ENCODE measurements around the gene HMG20A. TPM values are rescaled to one million over a fixed set of nuclear protein-coding genes. Genes with fewer than 3 reads are reported as not detected.

The HMG20A gene
- total RNA-seq, 1 donor from 2014 or later: 56.3 TPM

DNA sequence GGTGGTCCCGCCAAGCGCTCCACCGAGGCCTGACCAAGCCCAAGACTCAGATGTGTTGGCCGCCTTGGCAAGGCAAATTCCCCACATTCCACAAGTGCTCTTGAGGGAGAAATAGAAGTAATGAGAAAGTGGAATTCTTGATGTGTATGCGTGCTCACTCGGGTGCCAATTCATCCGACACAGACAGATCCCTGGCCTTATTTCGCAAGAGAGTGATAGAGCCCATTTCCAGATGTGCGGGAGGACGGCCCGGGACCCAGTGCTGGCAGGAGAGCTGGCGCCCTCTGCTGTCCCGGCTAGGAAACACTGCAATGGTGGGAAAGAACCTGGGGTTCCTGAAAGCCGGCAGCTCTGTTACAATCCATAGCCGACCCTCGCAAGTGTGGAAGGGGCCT, 76.0 kb downstream of the HMG20A start:
- intact Hi-C loops (cut with micrococcal nuclease): loop anchor here (1.0 to 10.0 kb wide), 5 partner anchors 310 to 592 kb away; partner anchors contain the start of gene SCAPER

DNA sequence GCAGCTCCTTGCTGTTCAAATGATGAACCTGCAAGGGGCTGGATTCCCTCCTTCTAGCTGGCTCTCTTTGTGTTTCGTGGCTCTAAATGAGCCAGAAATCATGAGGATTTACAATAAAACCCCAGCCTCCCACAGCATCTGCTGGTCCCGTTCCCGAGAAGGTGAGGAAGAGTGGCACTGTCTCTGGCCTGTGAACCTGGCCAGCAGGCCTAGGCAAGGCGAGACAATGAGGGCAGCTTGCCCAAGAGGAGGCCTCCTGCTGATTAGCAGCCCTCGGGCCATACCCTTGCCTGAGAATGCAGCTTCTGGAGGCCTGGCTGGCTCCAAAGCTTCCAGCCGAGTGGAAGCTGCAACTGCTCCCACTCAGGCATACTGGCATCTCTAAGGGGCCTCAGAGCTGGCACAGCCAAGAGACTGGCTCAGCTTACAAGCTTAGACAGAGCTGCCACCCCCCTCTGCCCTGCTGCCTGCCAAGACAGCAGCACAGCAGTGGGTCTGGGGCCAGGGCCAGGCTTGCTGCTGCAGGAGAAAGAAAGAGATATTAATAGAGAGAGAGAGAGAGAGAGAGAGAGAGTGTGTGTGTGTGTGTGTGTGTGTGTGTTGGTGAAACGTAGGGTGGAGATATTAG, 76.5 kb downstream of the HMG20A start:
- intact Hi-C loops (cut with micrococcal nuclease): loop anchor here (2.0 to 10.0 kb wide), 2 partner anchors 524 to 592 kb away; partner anchors contain the start of gene SCAPER

DNA sequence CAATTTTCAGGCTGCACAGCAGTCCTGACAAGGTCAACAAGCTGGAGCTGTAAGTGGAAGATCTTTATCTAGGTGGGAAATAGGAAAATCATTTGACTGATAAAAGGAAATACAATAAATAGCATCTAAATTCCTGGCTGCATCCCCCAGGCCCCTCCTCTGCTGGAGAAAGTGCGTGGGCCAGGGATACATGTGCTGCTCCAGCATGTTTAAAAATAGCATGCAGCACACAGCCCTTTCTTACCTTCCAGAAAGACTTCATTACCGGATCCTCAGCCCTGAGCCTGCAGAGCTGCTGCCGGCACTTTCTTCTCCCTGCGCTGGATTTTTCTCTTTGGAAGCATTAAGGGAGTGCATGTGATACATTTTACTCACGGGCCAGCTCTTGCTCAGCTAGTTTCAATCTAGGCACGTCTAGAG, 77.3 kb downstream of the HMG20A start:
- intact Hi-C loops (cut with micrococcal nuclease): loop anchor here (2.0 to 10.0 kb wide), 2 partner anchors 525 to 593 kb away; partner anchors contain the start of gene SCAPER

DNA sequence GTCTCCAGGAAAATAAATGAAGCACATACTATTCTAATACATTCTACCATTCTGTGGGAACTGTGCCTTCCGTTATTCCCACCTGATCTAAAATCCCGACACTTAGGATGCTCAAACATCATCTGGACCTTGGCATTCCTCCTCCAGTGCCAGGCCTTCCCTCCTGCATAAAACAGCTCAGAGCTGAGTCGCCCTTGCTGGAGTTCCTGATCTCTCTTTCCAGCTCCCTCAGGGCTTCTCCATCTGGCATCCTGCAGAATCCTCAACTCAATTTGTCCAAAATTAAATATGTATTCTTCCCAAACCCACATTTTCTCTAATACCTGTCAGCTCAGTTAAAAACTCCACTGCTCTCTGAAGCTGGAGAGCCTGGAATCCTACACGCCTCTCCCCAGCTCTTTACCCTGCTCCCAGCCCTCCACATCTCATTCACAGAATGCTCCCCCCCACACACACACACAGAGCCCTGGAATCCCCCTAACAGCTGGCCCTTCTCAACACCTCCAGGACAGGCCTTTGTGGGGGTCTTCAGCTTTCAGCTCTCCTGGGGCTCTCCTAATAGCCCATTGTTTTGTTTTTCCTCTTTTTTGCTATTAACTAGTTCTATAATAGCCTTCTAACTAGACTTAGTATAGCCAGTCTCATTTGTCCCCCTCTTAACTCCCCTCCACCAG, 78.5 kb downstream of the HMG20A start:
- intact Hi-C loops (cut with micrococcal nuclease): loop anchor here (10.0 kb wide), 1 partner anchor 594 kb away; the partner anchor contains the start of gene SCAPER

DNA sequence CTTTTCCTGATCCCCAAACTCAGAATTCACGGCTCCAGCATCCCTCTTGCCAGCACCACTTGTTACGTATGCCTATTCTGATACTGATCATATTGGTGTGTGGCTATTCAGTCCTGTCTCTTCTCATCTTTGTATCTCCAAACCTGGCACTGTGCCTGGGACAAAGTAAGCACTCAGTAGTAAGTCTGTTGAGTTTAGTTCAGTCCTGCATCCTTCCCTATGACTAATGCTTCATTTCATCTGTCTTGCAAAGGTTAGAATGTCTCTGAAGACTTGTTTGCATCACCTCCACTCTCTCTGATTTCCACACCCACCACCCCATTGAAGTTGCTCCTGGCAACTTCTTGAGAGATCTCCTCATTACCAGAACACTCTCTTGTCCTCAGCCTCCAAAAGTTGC, 80.3 kb downstream of the HMG20A start:
- intact Hi-C loops (cut with micrococcal nuclease): no loop called here

DNA sequence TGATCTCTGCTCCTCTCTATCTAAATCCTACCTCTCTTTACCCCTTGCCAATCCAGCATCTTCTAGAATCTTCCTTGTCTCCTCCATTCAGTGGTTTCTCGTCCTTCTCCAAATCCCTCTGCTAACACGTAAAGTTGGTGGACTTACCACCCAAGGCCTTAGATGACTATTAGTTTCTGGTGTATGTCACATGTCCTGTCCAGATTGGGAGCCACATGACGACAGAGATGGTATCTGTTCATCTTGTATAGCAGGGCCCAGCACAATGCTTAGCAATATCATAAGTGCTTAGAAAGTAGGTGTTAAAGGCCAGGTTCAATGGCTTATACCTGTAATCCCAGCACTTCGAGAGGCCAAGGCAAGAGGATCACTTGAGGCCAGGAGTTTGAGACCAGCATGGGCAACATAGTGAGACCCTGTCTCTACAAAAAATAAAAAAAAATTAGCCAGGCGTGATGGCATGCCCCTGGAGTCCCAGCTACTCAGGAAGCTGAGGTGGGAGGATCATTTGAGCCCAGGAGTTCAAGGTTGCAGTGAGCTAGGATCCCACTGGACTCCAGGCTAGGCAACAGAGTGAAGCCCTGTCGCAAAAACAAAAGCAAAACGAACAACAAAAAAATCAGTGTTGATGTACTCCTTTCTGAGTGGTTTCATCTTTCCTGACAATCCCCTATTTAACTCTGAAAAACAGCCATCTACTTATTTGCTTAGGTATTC, 81.8 kb downstream of the HMG20A start:
- intact Hi-C loops (cut with micrococcal nuclease): no loop called here

DNA sequence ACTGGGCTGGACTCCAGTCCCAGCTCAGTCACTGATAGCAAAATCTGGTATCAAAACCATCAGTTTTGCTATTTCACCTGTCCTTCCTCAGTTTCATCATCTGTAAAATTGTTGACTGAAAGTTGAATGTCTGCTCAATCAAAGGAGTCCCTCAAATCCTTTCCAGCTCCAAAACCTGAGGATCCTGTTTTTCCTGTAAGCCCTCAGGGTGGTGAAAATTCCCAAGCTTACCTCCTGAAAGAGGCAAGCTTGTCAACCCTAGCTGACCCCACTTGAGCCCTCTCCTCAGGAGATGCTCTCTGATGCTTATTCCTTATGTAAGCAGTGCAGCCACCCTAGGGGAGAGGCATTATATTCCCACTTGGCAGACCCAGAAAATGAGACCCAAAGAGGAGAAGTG, 82.6 kb downstream of the HMG20A start:
- intact Hi-C loops (cut with micrococcal nuclease): no loop called here

DNA sequence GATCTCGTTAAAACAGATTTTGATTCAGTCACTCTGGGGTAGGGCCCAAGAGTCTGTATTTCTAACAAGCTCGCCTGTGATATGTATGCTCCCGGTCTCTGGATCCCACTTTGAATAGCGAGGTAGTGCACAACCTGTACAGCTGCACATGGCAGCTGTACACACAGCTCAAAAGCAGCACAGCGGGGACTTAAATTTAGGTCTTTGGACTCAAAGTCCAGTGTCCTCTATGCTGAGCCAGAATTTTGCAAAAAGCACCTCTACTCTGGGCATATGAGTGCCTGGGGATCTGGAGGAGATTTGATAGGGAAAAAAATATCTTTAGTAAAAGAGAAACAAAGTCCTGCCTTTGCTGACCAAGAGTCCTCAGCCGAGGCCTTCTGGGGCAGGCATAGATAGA, 83.1 kb downstream of the HMG20A start:
- intact Hi-C loops (cut with micrococcal nuclease): no loop called here

DNA sequence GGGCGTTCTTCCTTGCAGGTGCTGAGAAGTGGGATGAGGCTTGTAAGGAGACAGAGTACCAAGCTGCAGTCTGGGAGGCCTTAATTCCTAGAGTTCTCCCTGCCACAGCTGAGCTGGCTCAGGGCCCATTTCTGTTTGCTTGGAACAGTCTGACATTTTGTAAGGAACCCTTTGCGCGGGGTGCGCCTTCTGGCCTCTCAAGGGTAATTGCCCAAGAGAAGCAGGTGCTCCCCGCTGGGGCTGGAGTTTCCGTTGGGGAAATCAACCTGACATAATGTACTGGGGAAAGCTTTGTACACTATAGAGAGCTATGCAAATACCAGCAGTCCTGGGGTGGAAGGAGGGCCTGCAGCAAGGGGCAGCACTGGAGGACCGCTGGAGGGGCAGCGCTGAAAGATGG, 83.6 kb downstream of the HMG20A start:
- intact Hi-C loops (cut with micrococcal nuclease): no loop called here

DNA sequence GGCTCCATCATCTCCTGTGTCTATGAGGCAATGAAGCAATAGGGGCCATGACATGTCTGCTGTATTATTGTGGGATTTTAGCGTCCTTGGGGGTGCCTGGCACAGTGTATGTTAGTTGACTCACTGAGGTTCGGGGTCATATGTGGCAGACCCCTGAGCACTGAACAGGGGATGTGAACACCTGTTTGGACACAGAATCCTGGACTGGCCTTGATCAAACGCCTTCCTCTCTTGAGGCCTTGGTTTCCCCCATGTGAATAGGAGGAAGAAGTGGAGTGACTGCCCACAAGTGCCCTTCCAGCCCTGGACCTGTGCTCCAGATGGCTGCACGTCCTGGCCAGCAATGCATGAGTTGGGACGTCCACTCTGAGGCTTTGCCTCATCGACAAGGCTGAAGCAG, 84.2 kb downstream of the HMG20A start:
- intact Hi-C loops (cut with micrococcal nuclease): no loop called here

DNA sequence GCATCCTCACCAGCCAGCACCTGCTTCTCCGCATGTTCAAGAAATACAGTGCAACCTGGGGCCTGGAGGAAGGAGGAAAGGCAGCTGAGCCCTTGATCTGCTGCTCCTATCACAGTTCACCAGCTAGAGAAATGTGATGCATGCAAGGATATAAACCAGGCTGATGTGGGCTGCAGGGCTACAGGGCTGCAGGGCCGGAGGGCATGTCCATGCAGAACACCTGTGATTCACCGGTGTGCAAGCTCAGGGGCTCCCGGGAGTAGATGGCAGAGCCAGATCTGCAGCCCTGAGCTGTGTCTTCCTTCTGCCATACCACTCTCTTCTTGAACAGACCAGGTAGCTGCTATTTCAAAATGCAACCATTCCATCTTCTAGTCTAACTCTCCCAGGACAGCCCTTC, 84.9 kb downstream of the HMG20A start:
- intact Hi-C loops (cut with micrococcal nuclease): no loop called here

DNA sequence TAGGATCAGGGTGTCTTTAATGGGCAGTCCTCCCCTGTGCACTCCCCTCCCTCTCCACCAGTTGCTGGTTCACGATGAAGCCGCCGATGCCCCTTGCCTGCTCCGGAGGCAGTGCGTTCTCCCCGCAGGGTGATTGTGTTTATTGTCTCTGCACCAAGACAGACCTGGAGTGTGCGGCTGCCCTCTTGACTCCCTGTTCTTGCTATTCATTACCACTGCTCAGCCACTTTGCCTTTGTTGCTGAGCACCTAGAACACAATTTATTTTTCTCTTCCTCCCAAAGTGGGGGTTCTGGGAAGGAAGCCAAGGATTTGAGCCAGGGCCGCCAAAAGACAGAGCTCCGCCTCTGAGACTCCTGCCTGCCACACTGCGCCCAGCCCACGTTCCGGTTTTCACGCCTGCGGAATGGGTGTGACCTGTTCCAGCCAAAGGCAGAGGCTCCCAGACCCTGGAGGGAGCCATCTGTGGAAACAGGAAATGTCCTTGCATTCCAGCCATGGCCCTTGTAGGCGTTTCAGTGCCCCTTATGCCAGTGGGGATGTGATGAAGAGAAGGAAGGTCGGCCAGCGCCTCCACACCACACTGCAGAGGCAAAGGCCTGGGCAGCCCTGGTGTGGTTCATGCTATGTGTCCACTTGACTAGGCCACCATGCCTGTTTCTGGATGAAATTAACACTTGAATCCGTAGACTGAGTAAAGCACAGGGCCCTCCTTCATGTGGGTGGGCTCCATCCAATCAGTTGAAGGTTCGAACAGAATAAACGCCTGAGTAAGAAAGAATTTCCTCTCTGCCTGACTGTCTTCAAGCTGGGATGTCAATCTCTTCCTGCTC, 85.8 kb downstream of the HMG20A start:
- intact Hi-C loops (cut with micrococcal nuclease): no loop called here

DNA sequence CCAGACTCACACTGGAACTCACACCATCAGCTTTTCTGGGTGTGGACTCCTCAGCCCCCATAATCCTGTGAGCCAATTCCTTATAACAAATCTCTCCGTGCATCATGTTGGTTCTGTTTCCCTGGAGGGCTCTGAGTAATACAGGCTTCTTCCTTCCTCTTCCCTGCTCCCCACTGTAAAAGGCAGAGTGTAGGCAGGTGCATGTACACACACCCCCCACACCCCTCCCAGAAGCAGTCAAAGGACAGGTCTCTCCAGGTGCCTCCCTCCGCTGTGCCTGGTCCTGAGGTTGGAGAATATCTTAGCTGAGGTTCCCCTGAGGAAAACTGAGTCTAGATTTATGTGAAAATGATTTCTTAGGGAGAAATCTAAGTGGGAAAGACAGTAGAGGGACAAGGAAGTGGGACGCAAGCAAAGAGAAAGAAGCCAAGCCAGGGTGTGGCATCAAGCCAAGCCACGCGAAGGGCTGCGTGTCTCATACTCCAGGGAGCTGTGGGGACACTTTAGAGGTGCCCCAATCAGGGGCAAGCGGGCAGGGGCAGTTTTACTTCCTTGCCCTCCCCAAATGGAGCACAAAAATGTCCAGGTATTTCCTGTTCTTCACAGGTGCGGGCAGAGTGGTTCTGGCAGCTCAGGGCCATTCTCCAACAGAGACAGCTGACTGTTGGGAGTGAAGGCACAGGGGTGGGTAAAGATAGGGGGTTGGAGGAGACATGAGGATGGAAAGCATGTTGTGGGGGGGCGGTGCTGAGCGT, 86.6 kb downstream of the HMG20A start:
- intact Hi-C loops (cut with micrococcal nuclease): no loop called here

DNA sequence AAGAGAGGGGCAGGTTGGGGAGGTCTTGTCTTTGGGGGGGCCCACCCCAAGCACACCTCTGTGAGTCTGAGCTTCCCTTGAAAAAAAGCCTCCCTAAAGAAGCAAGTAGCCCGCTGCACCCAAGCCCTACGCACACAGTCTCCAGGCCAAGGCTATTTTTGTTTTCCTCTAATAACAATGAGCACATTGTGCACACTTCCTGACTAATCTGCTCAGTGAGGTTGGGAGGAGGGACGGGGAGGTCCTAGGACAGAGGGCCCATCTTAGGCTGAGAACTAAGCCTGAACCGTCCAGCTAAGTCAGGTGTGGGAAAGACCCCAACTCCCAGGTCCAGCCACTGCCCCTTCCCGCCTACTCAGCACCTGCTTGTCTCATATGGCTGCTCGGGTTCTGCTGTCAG, 87.2 kb downstream of the HMG20A start:
- intact Hi-C loops (cut with micrococcal nuclease): no loop called here

DNA sequence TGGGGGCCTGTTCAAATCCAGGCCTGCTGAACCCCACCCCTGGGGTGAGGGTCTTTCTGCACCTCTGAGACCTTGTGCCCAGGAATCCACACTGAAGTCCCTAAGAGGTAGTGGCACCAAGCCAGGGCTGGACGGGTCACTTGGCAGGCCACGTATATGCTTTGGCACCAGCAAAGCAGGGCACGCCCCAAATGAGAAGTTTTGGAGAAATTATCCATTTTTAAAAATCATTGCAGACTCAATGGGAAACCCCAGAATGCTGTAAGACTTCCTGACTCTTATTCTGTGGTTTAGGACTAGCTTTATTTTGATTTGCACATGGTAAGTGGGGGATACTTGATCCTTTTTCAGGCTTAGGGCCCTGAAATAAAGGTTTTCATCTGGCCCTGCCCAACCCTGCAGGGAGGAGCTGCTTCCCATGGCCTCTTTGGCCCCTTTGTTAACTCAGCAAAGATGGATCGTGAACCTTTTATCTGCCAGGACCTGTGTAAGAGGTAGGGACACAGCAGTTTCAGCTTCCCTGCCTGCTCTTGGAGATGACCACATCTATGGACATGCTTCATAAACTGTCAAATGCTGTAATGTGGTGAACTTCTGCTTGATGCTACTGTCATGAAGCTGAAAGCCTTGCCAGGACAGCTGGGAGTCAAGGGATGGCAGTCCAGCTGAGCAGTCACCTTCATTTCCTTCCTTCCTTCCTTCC, 88.0 kb downstream of the HMG20A start:
- intact Hi-C loops (cut with micrococcal nuclease): no loop called here

DNA sequence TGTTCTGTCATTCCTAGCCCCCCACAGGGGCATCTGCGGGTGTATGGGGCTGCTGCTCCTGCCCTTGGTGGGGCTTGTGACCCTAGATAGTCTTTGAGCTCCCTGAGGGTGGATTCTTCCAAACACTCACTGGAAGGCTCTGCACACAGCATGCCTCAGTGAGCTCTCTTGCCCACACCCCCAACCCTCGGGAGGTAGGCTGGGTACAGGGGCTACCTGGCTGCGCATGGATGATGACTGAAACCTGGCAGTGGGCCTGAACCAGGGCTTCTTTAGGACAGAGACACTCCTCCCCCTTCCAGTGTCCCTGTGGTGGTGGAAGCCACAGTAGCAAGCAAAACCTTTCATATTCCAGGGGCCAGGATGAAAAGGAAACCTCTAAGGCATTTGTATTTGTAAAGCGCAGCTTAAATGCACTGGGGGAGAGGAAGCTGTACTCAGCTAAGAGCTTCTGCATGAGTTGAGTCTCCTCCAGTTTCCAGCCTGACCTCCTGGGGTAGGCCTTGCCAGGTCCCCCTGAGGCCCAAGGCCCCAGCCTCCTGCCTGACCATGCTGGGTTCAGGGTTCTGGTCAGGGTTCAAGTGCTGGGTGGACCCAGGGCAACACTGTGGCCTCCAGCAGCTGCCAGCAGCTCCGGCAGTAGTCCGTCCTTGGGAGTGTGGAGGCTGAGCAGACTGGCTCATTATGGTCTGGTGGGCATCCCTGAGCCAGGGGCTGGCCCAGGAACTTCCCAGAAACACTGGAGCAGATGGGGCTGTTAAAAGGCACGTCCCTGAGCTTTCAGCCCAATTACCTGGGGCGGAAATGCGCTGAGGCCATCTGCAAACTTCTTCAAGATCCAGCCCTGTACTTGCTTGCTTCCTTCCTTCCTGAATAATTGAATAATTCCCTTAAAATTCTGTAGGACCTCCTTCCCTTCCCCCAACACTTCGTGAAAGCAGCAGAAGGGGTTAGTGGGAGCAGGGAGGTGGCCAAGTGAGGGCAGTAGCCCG, 89.7 kb downstream of the HMG20A start:
- intact Hi-C loops (cut with micrococcal nuclease): no loop called here

DNA sequence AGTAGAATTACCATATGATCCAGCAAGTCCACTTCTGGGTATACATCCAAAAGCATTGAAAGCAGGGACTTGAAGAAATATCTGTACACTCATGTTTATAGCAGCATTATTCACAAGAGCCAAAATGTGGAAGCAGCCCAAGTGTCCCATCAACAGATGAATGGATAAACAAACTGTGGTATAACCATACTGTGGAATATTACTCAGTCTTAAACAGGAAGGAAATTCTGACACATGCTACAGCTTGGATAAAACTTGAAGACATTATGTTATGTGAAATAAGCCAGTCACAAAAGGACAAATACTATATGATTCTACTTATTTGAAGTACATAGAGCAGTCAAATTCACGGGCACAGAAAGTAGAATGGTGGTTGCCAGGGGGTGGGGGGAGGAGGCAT, 91.2 kb downstream of the HMG20A start:
- intact Hi-C loops (cut with micrococcal nuclease): no loop called here

DNA sequence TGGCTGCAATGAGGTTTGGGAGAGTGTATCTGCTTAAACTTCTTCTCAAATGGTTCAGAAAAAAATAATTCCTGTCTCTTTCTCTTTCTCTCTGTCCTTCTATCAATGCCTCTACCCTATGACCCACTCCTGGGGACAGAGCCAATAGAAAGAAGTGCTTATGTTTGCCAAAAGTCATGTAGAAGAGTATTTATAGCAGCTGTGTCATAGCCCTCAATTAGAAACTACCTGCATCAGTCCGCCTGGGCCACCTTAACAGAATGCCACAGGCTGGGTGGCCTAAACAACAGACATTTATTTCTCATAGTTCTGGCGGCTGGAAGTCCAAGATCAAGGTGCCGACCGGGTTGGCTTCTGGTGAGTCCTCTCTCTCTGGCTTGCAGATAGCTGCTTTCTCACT, 92.5 kb downstream of the HMG20A start:
- intact Hi-C loops (cut with micrococcal nuclease): no loop called here
